Fibroblast of upper back skin (primary cell): ENCODE data around the gene ATP9B.

Experiments used
- DNase-seq: peaks from one replicate; pipeline ENCODE4 v3.0.0-alpha.2; 2013

ATP9B gene

GRCh38 chr18:79402977-79403722, 334.0 kb downstream of the ATP9B start:
- DNase-seq = no peak

GRCh38 chr18:79403723-79404566, 334.8 kb downstream of the ATP9B start:
- DNase-seq = no peak

- no peak for DNase-seq
Measured at GRCh38 chr18:79404567-79404910, 335.3 kb downstream of the ATP9B start.

GRCh38 chr18:79405019-79405780, 336.0 kb downstream of the ATP9B start:
- DNase-seq = no peak

- DNase-seq = no peak
Measured at GRCh38 chr18:79405781-79406575, 336.8 kb downstream of the ATP9B start.

- DNase-seq = no peak
Measured at GRCh38 chr18:79406708-79407107, 337.5 kb downstream of the ATP9B start.

GRCh38 chr18:79409313-79409712, 340.1 kb downstream of the ATP9B start:
- no peak for DNase-seq

- no peak for DNase-seq
Measured at GRCh38 chr18:79410171-79410641, 341.0 kb downstream of the ATP9B start.

GRCh38 chr18:79410731-79411613, 341.8 kb downstream of the ATP9B start:
- DNase-seq = no peak

GRCh38 chr18:79411614-79412526, 342.7 kb downstream of the ATP9B start:
- no peak for DNase-seq

GRCh38 chr18:79413025-79413424, 343.8 kb downstream of the ATP9B start:
- no peak for DNase-seq

- DNase-seq = no peak
Measured at GRCh38 chr18:79413426-79413825, 344.2 kb downstream of the ATP9B start.

GRCh38 chr18:79413901-79414300, 344.7 kb downstream of the ATP9B start:
- DNase-seq = no peak

- DNase-seq = no peak
Measured at GRCh38 chr18:79416022-79416676, 347.0 kb downstream of the ATP9B start.

GRCh38 chr18:79416677-79417052, 347.5 kb downstream of the ATP9B start:
- DNase-seq = no peak

- DNase-seq = no peak
Measured at GRCh38 chr18:79418236-79418635, 349.0 kb downstream of the ATP9B start.

GRCh38 chr18:79418642-79419041, 349.4 kb downstream of the ATP9B start:
- DNase-seq = no peak

GRCh38 chr18:79420033-79420745, 351.0 kb downstream of the ATP9B start:
- DNase-seq = no peak

GRCh38 chr18:79421275-79421857, 352.2 kb downstream of the ATP9B start:
- no peak for DNase-seq
